GM18907 (cell line): ENCODE results near the gene NDUFB4.
"Not testable (repeated sequence)": the region's sequence is repeated elsewhere in the genome, so short reads cannot be mapped to it uniquely, and the experiment has no call there.

Source experiments
- ATAC-seq: cut with Tn5 transposase; IDR thresholded peaks from one replicate; pipeline ENCODE4 v1.9.1; 2021; ENCODE audit warnings: mild to moderate bottlenecking, moderate library complexity; ENCODE audit not compliant: unreplicated experiment

The NDUFB4 gene

DNA sequence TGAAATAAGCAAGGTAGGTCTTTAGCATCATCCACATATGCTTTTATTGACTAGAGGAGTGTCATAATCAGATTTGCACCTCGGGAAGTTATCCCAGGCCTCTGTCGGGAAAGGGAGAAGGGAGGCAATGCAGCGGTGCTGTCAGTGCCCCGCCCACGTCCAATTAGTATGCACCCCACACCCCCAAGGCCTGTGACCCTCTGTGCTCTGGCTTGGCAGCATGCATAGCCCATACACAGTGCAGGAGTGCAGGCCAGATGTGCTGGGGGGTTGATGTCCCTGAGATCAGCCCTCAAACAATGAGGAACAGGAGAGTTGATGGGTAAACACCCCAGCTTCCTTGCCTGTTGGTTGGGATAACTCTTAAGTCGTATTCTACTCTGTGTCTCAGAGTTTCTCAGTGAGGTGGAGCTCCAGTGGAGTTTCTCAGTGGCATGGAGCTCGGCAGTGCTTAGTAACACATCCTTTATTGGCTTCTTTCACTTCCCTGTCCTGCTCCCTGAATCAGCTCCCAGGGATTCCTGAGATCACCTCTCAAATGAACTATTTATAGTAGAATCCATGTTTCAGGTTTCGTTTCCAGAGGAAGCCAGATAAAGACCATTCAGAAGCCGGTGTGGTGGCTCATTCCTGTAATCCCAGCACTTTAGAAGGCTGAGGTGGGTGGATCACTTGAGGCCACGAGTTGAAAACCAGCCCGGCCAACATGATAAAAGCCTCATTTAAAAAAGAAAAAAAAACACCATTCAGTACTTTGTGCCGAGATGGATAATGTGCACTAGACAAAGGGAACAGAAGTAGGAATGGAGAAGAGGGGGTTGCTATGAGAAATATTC is 26.7 kb upstream of the NDUFB4 start:
- no peak for ATAC-seq

DNA sequence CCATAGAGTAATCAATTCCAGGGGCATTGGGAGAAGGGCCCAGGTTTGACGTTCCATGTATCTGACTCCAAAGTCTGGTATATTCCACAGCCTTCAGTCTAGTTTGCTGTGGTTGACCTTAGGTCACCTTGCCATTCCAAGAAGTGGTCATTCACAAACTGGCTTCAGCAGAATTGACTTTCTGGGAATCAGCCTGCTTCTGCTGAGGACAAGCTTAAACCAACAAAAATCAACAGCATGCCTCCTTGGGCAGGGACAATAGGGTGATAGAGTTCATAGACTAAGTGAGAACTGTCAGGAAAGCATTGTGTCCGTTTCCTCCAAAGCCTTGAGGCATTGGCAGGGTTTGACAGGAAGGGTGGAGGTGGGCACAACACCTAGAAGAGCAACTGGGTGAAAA is 24.1 kb upstream of the NDUFB4 start:
- ATAC-seq = no peak

DNA sequence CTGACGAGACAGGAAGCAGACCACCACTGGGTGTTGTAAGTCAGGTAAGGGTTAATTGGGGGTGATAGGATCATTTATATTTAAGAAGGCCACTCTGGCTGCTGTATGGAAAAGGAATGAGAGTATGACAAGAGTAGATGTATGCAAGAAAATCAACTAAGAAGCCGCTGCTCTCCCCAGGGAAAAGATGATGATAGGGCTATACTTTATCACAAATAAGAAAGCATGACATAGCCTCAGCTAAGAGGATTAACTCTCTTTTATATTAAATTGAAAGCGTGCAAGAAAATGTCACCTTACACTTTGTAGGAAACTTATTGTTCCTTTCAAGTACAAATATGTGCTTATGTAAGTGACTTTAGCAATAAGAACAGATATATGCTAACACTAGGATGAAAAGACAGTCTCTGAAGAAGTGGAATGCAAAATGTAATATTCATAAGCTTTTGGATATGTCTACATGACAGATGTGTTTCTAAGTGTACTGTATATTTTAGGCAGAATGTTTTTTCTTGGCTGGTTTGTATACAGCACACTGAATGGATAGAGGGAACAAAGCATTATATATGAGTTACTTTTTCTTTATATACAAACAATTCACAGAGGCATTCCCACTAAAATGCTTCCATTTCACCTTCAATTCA is 8.7 kb upstream of the NDUFB4 start:
- no peak for ATAC-seq

DNA sequence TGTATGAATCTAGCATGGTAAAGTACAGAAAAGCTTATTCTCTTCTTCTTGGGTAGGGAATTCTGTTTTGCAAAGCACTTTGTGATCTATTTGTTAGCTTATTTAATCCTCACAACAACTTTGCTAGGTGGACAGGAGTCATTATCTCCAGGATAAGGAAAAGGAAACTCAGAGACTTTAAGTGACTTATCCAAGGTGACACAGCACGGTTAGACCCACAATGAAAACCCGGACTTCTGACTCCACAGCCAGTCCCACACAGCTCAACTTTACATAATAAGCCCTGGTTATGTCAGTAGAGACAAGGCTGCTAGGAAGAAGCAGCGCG is 384 bp upstream of the NDUFB4 start:
- ATAC-seq = no peak

DNA sequence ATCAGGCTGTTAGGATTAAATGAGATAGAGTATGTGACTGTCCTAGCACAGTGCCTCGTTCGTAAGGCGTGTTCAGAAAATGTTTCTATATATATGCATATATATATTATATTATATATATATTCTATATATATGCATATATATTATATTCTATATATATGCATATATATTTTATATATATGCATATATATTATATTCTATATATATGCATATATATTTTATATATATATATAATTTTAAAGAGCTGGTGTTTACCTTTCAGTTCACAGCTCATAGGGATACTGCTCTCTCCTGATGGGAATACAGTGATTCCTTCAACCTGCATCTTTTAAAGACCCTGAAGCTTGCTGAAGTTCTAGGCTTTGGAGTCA is 702 bp downstream of the NDUFB4 start:
- ATAC-seq = no peak

DNA sequence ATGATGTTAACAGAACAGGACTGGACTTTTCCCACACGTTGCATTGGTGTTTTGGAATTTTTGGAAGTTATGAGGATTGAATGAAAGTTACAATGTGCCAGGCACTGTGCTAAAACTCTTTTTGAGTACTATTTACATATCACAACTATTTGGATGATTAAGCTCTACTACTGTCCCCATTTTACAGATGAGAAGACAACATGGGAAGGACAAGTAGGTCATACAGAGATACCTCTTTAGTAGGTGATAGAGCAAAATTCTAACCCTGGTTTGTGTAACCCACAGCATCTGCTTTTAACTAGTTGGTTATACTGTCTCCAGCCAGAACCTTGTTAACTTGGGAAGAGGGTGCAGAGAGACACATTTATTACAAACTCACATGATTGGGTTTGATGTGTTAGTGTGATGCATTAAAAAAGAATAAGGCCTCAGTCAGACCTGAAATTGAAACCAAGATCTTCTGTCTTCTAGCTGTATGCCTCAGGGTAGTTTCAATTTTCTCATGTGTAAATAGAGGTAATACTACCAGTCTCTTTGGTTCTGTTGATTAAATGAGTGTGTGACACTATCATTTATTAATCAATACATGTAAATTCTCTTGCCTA is 1.4 kb downstream of the NDUFB4 start:
- peak; percentile 46 for ATAC-seq

DNA sequence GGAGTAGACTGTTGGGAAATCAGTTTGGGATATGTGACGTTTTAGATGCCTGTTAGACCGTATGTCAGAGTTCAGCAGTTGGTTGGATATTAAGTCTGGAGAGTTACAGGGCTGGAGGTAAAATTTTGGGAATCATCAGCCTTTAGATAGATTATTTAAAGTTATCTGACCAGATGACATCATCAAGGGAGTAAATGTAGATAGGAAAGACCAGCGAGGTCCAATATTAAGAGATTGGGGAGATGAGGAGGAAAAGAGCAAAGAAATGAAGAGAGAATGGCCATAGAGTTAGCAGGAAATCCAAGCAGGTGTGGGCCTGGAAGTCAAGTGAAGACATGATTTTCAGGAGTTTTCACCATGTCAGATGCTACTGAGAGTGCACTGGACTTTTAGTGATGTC is 3.1 kb downstream of the NDUFB4 start:
- ATAC-seq = no peak

DNA sequence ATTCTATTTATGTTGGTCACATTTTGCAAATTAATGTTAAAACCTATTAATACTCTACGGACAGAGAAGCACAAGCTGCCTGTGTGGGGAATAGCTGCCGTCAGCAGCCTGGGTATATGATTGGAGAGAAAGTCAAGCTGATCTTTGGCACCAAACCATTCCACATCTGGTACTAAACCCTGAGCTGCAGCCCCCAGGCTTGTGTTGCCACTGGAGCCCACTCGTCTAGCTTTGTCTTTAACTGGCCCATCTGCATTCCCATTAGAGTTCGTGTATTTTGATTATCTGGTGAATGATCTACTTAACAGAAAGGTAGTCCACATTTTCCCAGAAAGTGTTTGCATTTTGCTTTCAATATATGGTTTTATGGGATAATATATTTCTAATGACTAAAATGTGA is 5.4 kb downstream of the NDUFB4 start:
- no peak for ATAC-seq

DNA sequence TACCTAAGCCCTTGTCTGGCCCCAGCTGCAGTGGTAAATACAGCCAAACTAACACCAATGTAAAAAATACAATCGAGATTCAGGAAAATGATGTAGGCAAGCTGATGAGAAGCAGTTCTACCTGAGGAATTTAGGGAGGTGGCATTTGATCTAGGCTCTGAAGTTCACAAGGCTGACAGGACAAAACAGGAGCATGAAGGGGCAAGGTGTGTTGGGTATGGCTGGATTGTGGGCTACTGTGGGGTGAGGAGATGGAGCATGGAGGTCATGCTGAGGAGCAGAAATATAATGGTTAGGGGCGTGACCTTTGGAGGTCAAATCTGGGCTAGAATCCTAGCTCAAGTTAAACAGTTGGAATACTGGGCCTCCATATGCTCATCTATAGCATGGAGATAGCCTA is 6.5 kb downstream of the NDUFB4 start:
- no peak for ATAC-seq

DNA sequence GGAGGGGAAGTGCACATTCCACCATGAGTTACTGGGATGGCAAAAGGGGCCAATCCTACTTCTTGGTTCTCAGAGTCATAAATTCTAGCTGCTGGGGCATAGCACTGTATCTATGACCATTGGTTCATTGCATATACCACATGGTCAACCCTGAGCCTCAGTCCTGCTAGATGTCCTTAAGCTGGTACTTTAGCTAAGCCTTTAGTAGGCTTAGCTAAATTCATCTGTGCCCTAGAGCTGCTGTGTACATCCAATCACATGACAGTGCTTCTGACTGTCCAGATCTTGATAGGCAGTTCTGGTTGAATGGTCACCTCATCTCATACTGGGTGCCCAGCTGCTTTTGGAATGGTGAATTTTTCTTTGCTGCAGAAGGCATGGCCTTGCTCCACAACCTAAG is 8.2 kb downstream of the NDUFB4 start:
- no peak for ATAC-seq

DNA sequence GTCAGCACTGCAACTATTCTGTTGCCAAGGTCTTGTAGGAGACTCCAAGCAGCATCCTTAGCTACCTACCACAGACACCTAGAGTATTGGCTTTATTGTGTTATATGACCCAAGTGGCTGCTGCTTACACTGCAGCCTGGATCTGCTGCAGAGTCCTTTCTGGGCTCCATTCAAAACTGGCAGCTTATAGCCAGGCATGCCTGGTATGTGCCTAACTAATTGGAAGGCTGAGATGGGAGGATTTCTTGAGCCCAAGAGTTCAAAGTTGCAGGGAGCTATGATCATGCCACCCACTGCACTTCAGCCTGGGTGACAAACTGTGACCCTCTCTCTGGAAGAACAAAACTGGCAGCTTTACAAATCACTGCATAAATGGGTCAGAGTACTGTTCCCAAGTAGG is 8.6 kb downstream of the NDUFB4 start:
- no peak for ATAC-seq

DNA sequence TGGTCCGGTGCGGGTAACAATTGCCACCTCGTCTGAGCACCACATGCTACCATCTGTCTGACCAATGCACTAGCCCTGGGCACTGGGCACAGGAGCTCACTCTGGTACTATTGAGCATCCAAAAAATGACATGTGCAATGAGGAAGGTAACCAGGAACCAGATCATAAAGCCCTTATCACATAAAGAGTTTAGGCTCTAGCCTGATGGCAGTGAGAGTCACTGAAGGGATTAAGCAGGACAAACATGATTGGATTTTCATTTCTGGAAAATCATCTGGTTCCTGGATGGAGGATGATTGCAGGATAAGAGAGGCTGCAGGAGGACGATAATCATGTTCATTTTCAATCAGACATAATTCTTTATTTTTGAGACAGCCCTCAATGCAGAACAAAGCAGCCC is 12.4 kb downstream of the NDUFB4 start:
- no peak for ATAC-seq

DNA sequence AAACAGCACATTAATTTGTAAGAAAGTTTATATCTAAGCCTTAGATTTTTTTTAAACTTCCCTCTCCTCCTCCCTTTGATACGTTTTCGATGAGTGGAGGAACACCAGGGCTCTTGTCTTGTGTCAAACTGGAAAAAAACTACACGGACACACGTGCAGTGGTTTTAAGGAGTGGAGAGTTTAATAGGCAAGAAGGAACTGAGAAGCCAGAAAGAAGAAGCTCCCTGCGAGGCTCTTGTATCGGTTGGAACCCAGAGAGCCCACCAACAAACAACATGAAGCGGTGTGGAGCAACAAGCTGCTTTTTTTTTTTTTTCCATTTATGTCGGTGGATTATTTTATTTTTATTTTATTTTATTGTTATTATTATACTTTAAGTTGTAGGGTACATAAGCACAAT is 18.6 kb downstream of the NDUFB4 start:
- no peak for ATAC-seq

DNA sequence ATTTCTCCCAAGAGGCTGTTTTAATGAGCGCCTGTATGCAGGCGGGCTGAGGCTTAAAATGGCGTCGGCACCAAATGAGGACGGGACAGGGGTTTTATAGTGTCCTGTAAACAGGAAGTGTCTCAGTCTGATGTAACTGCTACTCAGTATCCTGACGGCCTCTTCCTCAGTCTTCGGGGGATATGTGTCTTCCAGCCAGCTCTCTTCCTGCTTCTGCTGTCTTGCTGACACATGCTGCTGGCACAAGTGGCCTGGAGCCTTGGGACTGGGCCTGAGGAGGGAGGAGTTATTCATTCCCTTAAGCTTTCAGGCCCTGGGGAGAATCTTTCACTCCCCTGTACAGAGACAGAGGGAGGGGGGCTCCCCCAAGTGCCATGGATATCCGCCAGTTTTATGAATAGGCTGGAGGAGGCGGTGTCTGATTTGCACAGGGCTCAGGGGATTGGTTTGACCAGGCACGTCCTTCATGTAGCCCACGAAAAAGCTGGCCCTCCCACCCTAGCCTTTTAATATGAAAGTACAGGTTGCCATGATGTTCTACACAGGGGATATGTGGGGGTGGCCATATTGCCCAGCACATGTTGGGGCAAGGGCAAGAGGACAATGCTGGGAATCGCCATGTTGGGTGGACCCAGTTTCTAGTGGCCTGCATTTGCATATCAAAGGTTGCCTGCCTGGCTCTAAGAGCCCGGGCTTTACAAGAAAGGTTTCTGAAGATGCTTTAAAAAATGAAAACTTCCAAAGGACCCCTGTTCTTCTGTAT is 19.9 kb downstream of the NDUFB4 start:
- ATAC-seq = no peak

DNA sequence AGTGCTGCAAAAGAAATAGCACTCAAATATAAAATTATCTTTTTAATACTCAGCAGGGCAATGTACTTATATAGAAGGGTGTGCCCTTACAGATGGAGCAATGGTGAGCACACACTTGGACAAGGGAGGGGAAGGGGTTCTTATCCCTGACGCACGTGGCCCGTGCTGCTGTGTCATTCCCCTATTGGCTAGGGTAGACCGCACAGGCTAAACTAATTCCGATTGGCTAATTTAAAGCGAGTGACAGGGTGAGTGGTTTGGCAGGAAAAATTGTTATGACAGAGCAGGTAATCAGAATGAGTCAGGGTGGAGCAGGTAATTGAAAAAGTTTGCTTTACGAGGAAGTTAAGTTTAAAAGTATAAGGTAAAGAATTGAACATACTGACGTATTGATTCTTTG is 20.6 kb downstream of the NDUFB4 start:
- not testable (repeated sequence) for ATAC-seq

DNA sequence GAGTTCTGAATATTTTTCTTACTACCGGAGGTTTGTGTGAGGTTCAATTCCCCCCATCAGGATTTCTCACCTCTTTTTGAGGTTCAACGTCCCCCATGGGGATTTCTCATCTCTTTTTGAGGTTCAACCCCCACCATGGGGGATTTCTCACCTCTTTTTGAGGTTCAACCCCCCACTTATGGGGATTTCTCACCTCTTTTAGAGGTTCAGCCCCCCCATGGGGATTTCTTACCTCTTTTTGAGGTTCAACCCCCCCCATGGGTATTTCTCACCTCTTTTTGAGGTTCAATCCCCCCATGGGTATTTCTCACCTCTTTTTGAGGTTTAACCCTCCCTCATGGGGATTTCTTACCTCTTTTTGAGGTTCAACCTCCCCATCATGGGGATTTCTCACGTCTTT is 26.3 kb downstream of the NDUFB4 start:
- no peak for ATAC-seq

DNA sequence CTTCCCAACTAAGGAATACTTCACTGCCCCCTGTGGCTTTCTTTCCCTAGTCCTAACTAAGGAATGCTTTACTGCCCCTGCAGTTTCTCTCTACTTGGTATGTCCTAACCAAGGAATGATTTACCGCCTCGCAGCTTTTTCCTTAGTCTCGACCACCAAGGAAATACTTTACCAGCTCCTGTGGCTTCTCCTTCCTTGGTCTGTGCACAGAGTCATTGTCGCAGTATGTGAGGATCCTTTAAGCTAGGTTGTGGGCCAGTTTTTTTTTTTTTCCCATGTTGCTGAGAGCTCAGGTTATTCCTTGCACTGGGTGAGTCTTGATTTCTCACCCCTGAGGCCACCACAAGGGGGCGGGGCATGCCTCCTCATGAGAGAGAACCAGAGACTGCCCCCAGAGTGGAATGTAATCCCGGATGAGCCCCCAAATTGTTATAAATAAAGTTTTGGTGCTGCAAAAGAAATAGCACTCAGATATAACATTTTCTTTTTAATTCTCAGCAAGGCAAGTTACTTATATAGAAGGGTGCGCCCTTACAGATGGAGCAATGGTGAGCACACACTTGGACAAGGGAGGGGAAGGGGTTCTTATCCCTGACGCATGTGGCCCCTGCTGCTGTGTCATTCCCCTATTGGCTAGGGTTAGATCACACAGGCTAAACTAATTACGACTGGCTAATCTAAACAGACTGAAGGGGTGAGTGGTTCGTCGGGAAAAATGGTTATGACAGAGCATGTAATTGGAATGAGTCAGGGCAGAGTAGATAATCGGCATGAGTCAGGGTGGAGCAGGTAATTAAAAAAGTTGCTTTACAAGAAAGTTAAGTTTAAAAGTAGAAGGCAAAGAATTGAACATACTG is 27.0 kb downstream of the NDUFB4 start:
- ATAC-seq = no peak

DNA sequence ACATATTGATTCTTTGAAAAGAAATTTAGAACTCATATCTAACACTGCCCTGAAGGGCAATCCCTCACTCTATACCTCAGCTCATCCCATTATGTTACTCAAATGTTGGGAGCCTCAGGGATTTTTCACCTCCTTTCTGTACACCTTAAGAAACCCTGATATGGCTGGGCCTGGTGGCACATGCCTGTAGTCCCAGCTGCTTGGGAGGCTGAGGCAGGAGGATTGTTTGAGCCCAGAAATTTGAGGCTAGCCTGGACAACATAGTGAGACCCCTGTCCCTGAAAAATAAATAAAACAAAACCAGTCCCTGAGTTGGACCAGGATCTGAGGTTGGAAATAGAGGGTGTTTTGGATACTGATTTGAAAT is 27.6 kb downstream of the NDUFB4 start:
- ATAC-seq = no peak

DNA sequence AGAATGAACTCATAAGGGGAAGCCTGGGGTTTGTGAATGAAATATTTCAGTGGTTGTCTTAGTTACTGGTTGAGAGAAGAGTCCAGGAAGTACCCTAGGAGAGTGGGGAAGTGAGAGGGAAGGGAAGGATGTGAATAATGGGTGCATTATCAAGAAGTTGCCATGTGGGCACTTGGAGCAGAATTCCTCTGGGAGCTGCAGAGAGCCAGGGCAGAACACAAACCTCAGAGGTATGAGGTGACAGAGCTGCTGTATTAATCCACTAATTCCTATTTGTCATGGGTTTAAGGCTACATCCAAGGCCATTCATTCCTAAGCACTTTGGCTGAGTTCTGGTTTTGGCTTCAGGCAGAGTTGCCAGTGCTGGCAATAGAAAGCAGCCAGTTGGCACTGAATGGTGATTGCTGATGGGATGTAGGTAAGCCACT is 29.0 kb downstream of the NDUFB4 start:
- ATAC-seq = no peak

DNA sequence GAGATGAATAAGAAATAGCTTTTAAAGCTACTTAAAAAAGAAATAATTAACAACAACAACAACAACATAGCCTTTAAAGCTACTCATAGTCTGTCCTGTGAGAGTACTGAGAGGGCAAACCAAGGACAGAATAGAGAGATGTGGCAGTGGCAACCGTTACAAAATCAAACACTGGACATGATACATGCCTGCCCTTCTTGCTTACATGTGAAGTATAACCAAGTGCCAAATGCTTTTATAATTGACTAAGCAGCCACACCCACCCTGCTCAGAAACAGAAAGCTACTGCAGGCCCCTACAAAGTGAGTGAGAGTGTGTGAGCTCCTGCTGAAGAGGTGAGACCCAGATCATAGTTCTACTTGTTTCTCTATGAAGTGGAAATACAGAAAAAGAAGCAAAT is 38.4 kb downstream of the NDUFB4 start:
- ATAC-seq = no peak
